OCI-LY1 (cell line): ENCODE results near the gene QSER1.

ENCODE experiments used
- CTCF ChIP-seq: fragments of 200-600 bp; sonication (generic), shearing (Covaris generic); IDR thresholded peaks from 2 replicates; pipeline ENCODE4 v1.5.1; 2017; ENCODE audit warnings: mild to moderate bottlenecking, antibody characterized with exemption, low read length, moderate library complexity, mixed read lengths
- EZH2 ChIP-seq: fragments of 200-600 bp; sonication (generic), shearing (Covaris generic); IDR thresholded peaks from 2 replicates; pipeline ENCODE4 v1.8.0; 2017; ENCODE audit warnings: borderline replicate concordance, mixed run types, mild to moderate bottlenecking, antibody characterized with exemption, low read length, moderate library complexity, mixed read lengths

GRCh38 chr11:32847511-32847910 is 45.1 kb upstream of the QSER1 start:
- TF ChIP-seq CTCF, result no peak
- no peak for TF ChIP-seq EZH2
